GM13976 (cell line): ENCODE data around the gene GNAS.

ENCODE experiments used
- DNase-seq: peaks from one replicate; pipeline ENCODE4 v3.0.0; 2012; ENCODE audit warnings: low spot score
- in situ Hi-C: fragments of 300-500 bp; cut with MboI; formaldehyde crosslinking; loops from one replicate; pipeline ENCODE4 v1.12.0; 2022; ENCODE audit warnings: low sequenced_read_pairs, mixed read lengths, inconsistent platforms; ENCODE audit not compliant: unreplicated experiment
- TF ChIP-seq, protein P1 (sequence below): IDR thresholded peaks from 2 replicates; pipeline ENCODE4 v1.5.1; 2012; ENCODE audit warnings: borderline replicate concordance, mild to moderate bottlenecking; ENCODE audit not compliant: insufficient read depth; ENCODE audit errors: extremely low read depth, missing control alignments, control extremely low read depth

GNAS gene

DNA sequence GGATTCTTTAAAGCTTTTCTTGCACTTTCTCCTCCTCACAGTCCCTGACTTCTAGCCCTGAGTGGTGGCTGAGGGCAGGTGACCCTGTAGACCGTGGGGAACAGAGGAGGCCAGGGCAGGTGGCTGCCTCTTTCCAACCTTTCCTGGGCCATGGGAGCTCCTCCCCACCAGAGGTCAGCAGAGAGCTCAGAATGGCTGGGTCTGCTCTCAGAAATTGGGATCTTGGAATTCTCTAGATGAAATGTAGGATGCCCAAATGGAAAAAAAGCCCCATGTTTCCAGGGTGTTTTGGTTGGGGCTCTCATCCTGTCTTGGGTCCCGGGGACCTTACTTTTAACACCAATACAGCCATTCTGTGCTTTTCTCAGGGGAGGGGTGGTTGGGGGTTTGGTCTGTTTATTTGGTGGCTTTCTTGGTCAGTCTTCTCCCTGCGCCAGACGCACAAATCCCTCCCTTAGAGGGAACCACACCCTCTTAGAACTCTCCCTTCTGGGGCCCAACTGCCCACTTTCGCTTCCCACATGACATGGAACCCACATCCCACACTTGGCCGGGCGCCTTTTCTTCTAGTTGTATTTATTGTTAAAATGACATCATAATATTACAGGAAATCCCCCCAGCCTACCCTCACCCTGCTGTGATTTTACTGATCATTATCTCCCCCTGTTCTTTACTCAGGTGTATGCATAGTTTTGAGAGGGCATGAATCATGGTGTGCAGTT is 17.9 kb downstream of the GNAS start:
- peak; percentile 67 for DNase-seq
- TF ChIP-seq, protein P1, sequence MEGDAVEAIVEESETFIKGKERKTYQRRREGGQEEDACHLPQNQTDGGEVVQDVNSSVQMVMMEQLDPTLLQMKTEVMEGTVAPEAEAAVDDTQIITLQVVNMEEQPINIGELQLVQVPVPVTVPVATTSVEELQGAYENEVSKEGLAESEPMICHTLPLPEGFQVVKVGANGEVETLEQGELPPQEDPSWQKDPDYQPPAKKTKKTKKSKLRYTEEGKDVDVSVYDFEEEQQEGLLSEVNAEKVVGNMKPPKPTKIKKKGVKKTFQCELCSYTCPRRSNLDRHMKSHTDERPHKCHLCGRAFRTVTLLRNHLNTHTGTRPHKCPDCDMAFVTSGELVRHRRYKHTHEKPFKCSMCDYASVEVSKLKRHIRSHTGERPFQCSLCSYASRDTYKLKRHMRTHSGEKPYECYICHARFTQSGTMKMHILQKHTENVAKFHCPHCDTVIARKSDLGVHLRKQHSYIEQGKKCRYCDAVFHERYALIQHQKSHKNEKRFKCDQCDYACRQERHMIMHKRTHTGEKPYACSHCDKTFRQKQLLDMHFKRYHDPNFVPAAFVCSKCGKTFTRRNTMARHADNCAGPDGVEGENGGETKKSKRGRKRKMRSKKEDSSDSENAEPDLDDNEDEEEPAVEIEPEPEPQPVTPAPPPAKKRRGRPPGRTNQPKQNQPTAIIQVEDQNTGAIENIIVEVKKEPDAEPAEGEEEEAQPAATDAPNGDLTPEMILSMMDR: peak; percentile 80
- in situ Hi-C loops: loop anchor here (10.0 kb wide), 2 partner anchors 204 to 334 kb away; no protein-coding TSS in a partner anchor

DNA sequence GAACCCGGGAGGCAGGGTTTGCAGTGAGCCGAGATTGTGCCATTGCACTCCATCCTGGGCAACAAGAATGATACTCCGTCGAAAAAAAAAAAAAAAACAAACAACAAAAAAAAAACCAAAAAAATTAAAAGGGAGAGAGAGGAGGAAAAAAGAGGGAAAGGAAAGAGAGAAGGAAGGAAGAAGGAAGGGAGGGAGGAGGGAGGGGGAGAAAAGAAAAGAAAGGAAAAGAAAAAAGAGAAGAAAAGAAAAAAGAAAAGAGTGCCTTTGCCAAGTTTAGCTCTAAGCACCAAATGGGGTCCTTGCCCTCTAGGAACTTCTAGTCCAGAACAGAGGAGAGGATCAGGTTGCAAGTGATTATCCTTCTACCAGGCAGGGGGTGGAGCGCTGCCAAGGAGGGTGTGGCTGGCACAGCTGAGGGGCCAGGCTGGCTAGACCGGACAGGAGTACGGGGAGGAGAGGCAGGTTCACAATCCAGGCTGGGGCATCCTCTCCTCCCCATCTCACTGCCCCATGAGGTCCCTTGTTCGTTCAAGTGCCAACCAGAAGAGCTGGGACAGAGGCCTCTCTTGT is 19.1 kb downstream of the GNAS start:
- no peak for DNase-seq
- in situ Hi-C loops: loop anchor here (10.0 kb wide), 2 partner anchors 203 to 333 kb away; no protein-coding TSS in a partner anchor
- TF ChIP-seq, protein P1: no peak

DNA sequence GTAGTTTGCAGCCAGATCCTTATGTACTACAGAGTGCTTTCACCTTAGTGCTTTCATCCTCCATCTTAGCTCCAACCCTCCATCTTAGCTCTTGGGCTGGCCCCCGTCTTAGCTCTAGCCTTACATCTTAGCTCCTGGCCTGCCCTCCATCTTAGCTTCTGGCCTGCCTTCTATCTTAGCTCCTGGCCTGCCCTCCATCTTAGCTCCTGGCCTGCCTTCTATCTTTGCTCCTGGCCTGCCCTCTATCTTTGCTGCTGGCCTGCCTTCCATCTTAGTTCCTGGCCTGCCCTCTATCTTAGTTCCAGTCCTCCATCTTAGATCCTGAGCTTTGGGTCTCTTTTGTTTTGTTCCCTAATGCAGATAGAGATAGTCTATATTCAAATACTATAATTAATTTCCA is 22.0 kb downstream of the GNAS start:
- in situ Hi-C loops: loop anchor here (10.0 kb wide), 2 partner anchors 200 to 330 kb away; no protein-coding TSS in a partner anchor
- no peak for DNase-seq
- TF ChIP-seq, protein P1: no peak

DNA sequence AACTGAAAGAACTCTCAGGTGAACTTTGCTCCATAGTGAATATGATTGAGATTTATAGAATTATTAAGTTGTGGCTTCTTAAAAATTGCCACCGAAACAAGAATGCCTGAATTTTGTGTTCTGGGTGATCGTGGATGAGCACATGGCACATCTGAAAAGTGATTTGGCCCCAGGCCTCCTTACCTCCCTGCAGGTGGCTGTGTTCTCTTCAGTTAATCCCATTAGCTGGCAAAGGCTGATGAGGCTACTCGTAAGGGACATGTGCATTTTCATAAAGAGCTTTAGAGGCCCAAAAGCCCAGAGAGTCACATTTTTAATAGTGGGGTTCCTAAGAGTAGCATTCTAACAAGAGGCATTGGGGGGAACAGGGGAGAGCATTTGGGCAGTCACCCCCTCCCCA is 22.6 kb downstream of the GNAS start:
- TF ChIP-seq, protein P1: no peak
- DNase-seq: no peak
- in situ Hi-C loops: loop anchor here (10.0 kb wide), 2 partner anchors 200 to 330 kb away; no protein-coding TSS in a partner anchor

DNA sequence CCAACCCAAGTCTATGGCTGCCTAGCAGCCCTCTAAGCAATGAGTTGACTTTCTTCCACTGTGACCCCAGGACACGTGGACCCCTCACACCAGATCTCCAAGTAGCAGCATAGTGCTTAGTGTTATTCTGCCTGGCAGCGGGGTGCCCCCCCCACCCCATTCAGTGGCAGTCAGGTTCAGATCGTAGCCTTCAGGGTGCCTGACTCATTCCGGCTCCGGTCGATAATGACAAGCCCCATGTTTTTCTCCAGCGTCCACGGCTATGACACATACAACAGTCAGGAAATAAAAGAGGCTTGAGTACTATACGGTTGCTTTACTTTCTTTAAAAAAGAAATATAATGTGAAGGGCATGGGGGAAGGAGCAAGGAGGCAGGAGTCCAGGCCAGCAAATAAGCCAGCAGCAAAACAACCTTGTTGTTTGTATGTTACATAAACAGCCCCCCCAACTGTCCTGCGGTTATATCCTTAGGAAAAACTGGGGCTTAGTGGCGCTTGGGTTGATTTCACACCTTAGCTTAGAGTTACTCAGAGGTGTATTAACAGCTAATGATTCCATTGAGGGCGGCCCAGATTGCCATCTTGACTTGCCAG is 23.1 kb downstream of the GNAS start:
- TF ChIP-seq, protein P1: no peak
- no peak for DNase-seq
- in situ Hi-C loops: loop anchor here (10.0 kb wide), 2 partner anchors 199 to 329 kb away; no protein-coding TSS in a partner anchor

DNA sequence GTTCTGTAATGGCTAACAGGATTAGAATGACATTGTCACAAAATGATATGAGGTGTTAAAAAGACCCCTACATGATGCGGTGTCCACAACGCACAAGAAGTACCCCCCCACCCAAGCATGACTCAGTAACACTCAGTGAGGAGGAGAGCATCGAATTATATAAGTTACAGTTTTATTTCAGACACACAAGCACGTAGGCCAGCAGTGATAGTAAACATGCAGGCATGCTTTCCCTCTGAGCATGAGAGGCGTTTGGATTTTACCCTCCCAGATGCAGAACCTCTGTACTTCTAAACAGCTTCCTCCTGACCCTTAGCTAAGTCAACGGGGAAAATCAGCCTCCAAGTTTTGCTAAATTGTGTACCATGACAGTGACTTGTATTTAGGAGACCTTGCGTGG is 23.9 kb downstream of the GNAS start:
- TF ChIP-seq, protein P1: no peak
- in situ Hi-C loops: loop anchor here (10.0 kb wide), 2 partner anchors 198 to 328 kb away; no protein-coding TSS in a partner anchor
- DNase-seq: no peak
